Measurements from ENCODE around the gene TMOD1.

DNA sequence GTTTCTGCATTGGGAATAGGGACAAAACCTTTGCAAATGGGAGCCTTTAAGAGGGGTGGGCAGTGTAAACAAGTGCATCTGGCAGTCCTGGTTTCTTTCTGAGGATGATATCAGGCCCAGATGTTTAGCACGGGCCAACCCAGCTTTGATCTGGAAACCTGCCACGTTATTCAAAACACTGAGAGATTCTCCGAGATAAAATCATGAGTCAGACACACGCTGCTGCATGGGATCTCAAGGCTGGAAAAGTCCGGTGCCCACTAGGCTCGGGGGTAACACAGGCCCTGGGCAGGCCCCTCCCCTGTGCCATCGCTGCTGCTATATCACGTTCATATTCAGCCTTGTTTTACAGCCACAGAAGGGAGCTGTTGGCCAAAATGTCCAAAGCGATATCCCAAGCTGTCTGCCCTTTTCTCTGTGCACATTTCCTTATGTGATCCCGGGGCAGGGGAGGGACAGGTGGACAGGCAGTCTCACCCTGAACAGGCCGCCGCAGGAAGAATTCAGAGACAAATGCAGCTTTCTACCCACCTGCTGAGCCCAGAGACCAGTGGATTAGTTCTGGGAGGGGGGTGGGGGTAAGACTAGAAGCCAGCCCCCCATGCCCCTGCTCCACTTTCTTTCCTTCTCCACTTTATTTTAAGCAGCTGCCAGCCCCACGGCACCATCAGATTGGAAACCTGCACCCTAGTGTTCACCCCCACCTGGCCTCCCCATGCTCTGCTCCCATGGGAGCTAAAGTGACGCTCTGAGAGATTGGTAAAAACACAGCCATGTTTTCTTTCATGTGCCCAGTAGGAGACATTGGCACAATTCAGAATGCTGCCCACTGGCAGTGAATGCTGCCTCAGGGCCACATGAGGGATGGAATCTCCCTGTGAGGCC, 63.1 kb downstream of the TMOD1 start:
- TF ChIP-seq CBX5 (IDR thresholded peaks at IDR 0.05; ENCODE audit: low read depth, low read length) (no peak), GABPA (IDR thresholded peaks at IDR 0.05; ENCODE audit: borderline replicate concordance, insufficient read depth, low read length) (no peak), EP300 (IDR thresholded peaks at IDR 0.05; ENCODE audit: borderline replicate concordance in 1 of 2, low read depth in 2 of 2, low read length in 2 of 2) (no peak), POLR2AphosphoS5 (IDR thresholded peaks at IDR 0.05; ENCODE audit: low read depth, low read length) (no peak), TAF1 (IDR thresholded peaks at IDR 0.05; ENCODE audit: low read depth, low read length) (no peak), RFX5 (IDR thresholded peaks at IDR 0.05; ENCODE audit: borderline replicate concordance, low read depth, low read length) (no peak), POLR2A (IDR thresholded peaks at IDR 0.05; ENCODE audit: control extremely low read depth in 1 of 2, low read depth in 2 of 2, low read length in 2 of 2) (no peak), SIN3A (conservative IDR thresholded peaks at IDR 0.05 in 1 of 2, IDR thresholded peaks at IDR 0.05 in 1 of 2; ENCODE audit: low read depth in 1 of 2, low read length in 2 of 2) (no peak), MAFK (IDR thresholded peaks at IDR 0.05; ENCODE audit: low read depth, low read length) (no peak), JUN (IDR thresholded peaks at IDR 0.05; ENCODE audit: low read depth, low read length) (no peak), SP1 (IDR thresholded peaks at IDR 0.05; ENCODE audit: low read depth, low read length) (no peak)
- TF ChIP-seq, protein P1, sequence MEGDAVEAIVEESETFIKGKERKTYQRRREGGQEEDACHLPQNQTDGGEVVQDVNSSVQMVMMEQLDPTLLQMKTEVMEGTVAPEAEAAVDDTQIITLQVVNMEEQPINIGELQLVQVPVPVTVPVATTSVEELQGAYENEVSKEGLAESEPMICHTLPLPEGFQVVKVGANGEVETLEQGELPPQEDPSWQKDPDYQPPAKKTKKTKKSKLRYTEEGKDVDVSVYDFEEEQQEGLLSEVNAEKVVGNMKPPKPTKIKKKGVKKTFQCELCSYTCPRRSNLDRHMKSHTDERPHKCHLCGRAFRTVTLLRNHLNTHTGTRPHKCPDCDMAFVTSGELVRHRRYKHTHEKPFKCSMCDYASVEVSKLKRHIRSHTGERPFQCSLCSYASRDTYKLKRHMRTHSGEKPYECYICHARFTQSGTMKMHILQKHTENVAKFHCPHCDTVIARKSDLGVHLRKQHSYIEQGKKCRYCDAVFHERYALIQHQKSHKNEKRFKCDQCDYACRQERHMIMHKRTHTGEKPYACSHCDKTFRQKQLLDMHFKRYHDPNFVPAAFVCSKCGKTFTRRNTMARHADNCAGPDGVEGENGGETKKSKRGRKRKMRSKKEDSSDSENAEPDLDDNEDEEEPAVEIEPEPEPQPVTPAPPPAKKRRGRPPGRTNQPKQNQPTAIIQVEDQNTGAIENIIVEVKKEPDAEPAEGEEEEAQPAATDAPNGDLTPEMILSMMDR (IDR thresholded peaks at IDR 0.05; ENCODE audit: control extremely low read depth in 1 of 3, insufficient read depth in 1 of 3, low read depth in 1 of 3, low read length in 3 of 3): no peak
- TF ChIP-seq, protein P2, sequence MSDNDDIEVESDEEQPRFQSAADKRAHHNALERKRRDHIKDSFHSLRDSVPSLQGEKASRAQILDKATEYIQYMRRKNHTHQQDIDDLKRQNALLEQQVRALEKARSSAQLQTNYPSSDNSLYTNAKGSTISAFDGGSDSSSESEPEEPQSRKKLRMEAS (IDR thresholded peaks at IDR 0.05): no peak

Measured in H1 (cell line).